H9 (cell line): ENCODE data around the gene IRS2. TPM values are rescaled to one million over a fixed set of nuclear protein-coding genes. Genes with fewer than 3 reads are reported as not detected.

Experiments used
- DNase-seq: peaks from one replicate; pipeline ENCODE4 v3.0.0-alpha.2; 2017
- H2AFZ ChIP-seq: one replicate; pipeline ENCODE4 v1.6.1; 2013; ENCODE audit warnings: mild to moderate bottlenecking, low read length, control low read depth, moderate library complexity
- H2AK5ac ChIP-seq: 2 replicates; pipeline ENCODE4 v1.6.1; 2013; ENCODE audit warnings: low read length, control low read depth, mixed read lengths; ENCODE audit not compliant: insufficient read length
- H2BK120ac ChIP-seq: one replicate; pipeline ENCODE4 v1.6.1; 2013; ENCODE audit warnings: low read depth, mild to moderate bottlenecking, low read length, control low read depth, inconsistent platforms; ENCODE audit not compliant: poor library complexity, severe bottlenecking
- H2BK12ac ChIP-seq: 2 replicates; pipeline ENCODE4 v1.6.1; 2013; ENCODE audit warnings: low read length, control low read depth, mixed read lengths, low read depth; ENCODE audit not compliant: insufficient read length
- H2BK15ac ChIP-seq: 2 replicates; pipeline ENCODE4 v1.6.1; 2013; ENCODE audit warnings: low read depth, low read length, control low read depth
- H2BK20ac ChIP-seq: one replicate; pipeline ENCODE4 v1.6.1; 2013; ENCODE audit warnings: low read depth, mild to moderate bottlenecking, low read length, control low read depth, inconsistent platforms; ENCODE audit not compliant: poor library complexity, severe bottlenecking
- H2BK5ac ChIP-seq: 2 replicates; pipeline ENCODE4 v1.6.1; 2013; ENCODE audit warnings: low read length, control low read depth, mixed read lengths; ENCODE audit not compliant: insufficient read length
- H3K14ac ChIP-seq: 2 replicates; pipeline ENCODE4 v1.6.1; 2013; ENCODE audit warnings: low read length, control low read depth; ENCODE audit not compliant: insufficient read depth
- H3K18ac ChIP-seq: 2 replicates; pipeline ENCODE4 v1.6.1; 2013; ENCODE audit warnings: low read depth, mild to moderate bottlenecking, mixed read lengths, low read length, control low read depth; ENCODE audit not compliant: insufficient read length
- H3K23ac ChIP-seq: 2 replicates; pipeline ENCODE4 v1.6.1; 2013; ENCODE audit warnings: low read length, control low read depth, mixed read lengths, low read depth; ENCODE audit not compliant: insufficient read length
- H3K23me2 ChIP-seq: 2 replicates; pipeline ENCODE4 v1.6.1; 2013; ENCODE audit warnings: low read depth, mild to moderate bottlenecking, mixed read lengths, low read length, control low read depth; ENCODE audit not compliant: insufficient read length, poor library complexity, severe bottlenecking
- H3K27ac ChIP-seq: 2 replicates; pipeline ENCODE4 v1.5.1; 2013; ENCODE audit warnings: low read length, control low read depth, mixed read lengths, low read depth; ENCODE audit not compliant: insufficient read length
- H3K27me3 ChIP-seq: 2 replicates; pipeline ENCODE4 v1.6.1; 2013; ENCODE audit warnings: low read length, control low read depth, inconsistent platforms; ENCODE audit not compliant: insufficient read depth
- H3K4ac ChIP-seq: 2 replicates; pipeline ENCODE4 v1.6.1; 2013; ENCODE audit warnings: low read depth, mild to moderate bottlenecking, control low read depth, inconsistent platforms, low read length, moderate library complexity
- H3K4me1 ChIP-seq: 2 replicates; pipeline ENCODE4 v1.6.1; 2013; ENCODE audit warnings: low read length, control low read depth, inconsistent platforms; ENCODE audit not compliant: insufficient read depth
- H3K4me2 ChIP-seq: 2 replicates; pipeline ENCODE4 v1.6.1; 2013; ENCODE audit warnings: low read length, control low read depth, mixed read lengths; ENCODE audit not compliant: insufficient read length, insufficient read depth
- H3K56ac ChIP-seq: 2 replicates; pipeline ENCODE4 v1.6.1; 2013; ENCODE audit warnings: low read depth, mild to moderate bottlenecking, mixed read lengths, low read length, control low read depth; ENCODE audit not compliant: insufficient read length
- H3K79me1 ChIP-seq: 2 replicates; pipeline ENCODE4 v1.6.1; 2013; ENCODE audit warnings: low read depth, mild to moderate bottlenecking, moderate library complexity, low read length, control low read depth, inconsistent platforms; ENCODE audit not compliant: insufficient read depth, poor library complexity, severe bottlenecking
- H3K79me2 ChIP-seq: 2 replicates; pipeline ENCODE4 v1.6.1; 2013; ENCODE audit warnings: low read length, control low read depth, inconsistent platforms; ENCODE audit not compliant: insufficient read depth
- H3K9ac ChIP-seq: 2 replicates; pipeline ENCODE4 v1.6.1; 2013; ENCODE audit warnings: low read length, control low read depth, mixed read lengths; ENCODE audit not compliant: insufficient read length; ENCODE audit errors: extremely low read depth
- H3K9me3 ChIP-seq: one replicate; pipeline ENCODE4 v1.6.1; 2013; ENCODE audit warnings: low read depth, low read length, inconsistent platforms; ENCODE audit not compliant: control insufficient read depth
- H3T11ph ChIP-seq: one replicate; pipeline ENCODE4 v1.6.1; 2013; ENCODE audit warnings: mild to moderate bottlenecking, low read length, control low read depth, inconsistent platforms
- H4K20me1 ChIP-seq: one replicate; pipeline ENCODE4 v1.6.1; 2013; ENCODE audit not compliant: control insufficient read depth, insufficient read length, insufficient read depth
- H4K5ac ChIP-seq: 2 replicates; pipeline ENCODE4 v1.6.1; 2013; ENCODE audit warnings: low read depth, mild to moderate bottlenecking, mixed read lengths, low read length, control low read depth; ENCODE audit not compliant: insufficient read length
- H4K8ac ChIP-seq: replicated peaks from 2 replicates; pipeline ENCODE4 v1.6.1; 2013; ENCODE audit warnings: low read length, control low read depth, mixed read lengths, low read depth; ENCODE audit not compliant: insufficient read length
- H4K91ac ChIP-seq: 2 replicates; pipeline ENCODE4 v1.6.1; 2013; ENCODE audit warnings: low read depth, mild to moderate bottlenecking, moderate library complexity, mixed read lengths, low read length, control low read depth; ENCODE audit not compliant: insufficient read length
- H3K27ac Mint-ChIP-seq, 3 experiments: 2 replicates in 2 of 3; 3 replicates in 1 of 3; pipeline ENCODE4 v1.8.0; 2020 to 2021; ENCODE audit warnings: mixed read lengths in 3 of 3, mild to moderate bottlenecking in 1 of 3, moderate library complexity in 1 of 3
- H3K27me3 Mint-ChIP-seq: 2 replicates; pipeline ENCODE4 v1.8.0; 2021; ENCODE audit warnings: low read depth, mild to moderate bottlenecking, moderate library complexity, mixed read lengths
- H3K36me3 Mint-ChIP-seq, 3 experiments: 2 replicates in 2 of 3; 3 replicates in 1 of 3; pipeline ENCODE4 v1.8.0; 2020 to 2021; ENCODE audit warnings: low read depth in 3 of 3, mixed read lengths in 3 of 3; ENCODE audit not compliant: insufficient read depth in 1 of 3
- H3K4me1 Mint-ChIP-seq, 2 experiments: 2 replicates each; pipeline ENCODE4 v1.8.0; 2020; ENCODE audit warnings: mixed read lengths in 2 of 2
- H3K4me3 Mint-ChIP-seq, 2 experiments: 2 replicates in 1 of 2; 3 replicates in 1 of 2; pipeline ENCODE4 v1.8.0; 2020 to 2021; ENCODE audit warnings: mild to moderate bottlenecking in 2 of 2, mixed read lengths in 2 of 2, moderate library complexity in 1 of 2
- H3K9me3 Mint-ChIP-seq, 2 experiments: 2 replicates in 1 of 2; 3 replicates in 1 of 2; pipeline ENCODE4 v1.8.0; 2020; ENCODE audit warnings: mild to moderate bottlenecking in 2 of 2, mixed read lengths in 2 of 2, moderate library complexity in 1 of 2
- WGBS: extraction: QIAGEN DNeasy Blood & Tissue Kit; methylation state at CpG from one replicate; pipeline ENCODE4 v1.1.7; 2013; ENCODE audit warnings: missing lambda C conversion rate, low lambda C conversion rate, mixed read lengths; ENCODE audit not compliant: insufficient read length; ENCODE audit errors: extremely low coverage; 5-methylcytosine and 5-hydroxymethylcytosine counted together
- total RNA-seq: library from RNA; stranded (reverse); gene quantifications from 2 replicates; pipeline ENCODE4 v1.2.1, GENCODE V29; 2021
- TF ChIP-seq, protein P1 (sequence below): fragments of 200-600 bp; sonication (generic); conservative IDR thresholded peaks from 3 replicates; pipeline ENCODE4 v1.8.0; 2021; ENCODE audit warnings: antibody characterized with exemption, mild to moderate bottlenecking

IRS2 gene
- total RNA-seq, 1 experiment from 2014 or later: 10.1 TPM

DNA sequence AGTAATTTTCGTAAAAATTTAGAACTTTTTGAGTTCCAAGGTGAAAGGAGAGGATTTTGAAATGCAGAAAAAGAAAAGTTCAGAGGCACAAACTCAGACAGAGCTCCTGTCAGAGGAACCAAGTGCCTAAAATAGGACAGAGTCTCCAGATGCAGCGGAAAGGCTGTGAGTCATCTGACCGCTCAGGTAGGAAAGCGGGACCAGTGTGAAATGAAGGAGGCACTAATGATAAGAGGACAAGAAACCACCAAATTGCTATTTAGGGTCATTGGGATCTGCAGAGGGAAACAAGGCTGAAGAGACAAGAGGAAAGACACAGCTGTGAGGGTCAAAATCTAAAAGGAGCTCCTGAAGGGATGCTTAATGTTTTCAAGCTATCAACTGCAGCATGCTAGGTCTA lies 34.9 kb downstream of the IRS2 start:
- H2BK12ac ChIP-seq: no peak overlapping the region
- H2AFZ ChIP-seq: no peak overlapping the region
- H3K79me2 ChIP-seq: no peaks in the 10 kb centered on the region
- no peak overlapping the region for H3K4me2 ChIP-seq
- Mint-ChIP-seq H3K9me3 (no peaks in the 10 kb centered on the region), H3K27me3 (no peaks in the 10 kb centered on the region), H3K36me3 (peaks cover 8 to 37% (median 27%) of the 10 kb centered on the region in 3 experiments; a peak in 6 of 7 replicates), H3K27ac (no peak overlapping the region), H3K4me3 (no peak overlapping the region), H3K4me1 (peaks cover 7 to 8% of the 10 kb centered on the region in 2 experiments)
- TF ChIP-seq, protein P1, sequence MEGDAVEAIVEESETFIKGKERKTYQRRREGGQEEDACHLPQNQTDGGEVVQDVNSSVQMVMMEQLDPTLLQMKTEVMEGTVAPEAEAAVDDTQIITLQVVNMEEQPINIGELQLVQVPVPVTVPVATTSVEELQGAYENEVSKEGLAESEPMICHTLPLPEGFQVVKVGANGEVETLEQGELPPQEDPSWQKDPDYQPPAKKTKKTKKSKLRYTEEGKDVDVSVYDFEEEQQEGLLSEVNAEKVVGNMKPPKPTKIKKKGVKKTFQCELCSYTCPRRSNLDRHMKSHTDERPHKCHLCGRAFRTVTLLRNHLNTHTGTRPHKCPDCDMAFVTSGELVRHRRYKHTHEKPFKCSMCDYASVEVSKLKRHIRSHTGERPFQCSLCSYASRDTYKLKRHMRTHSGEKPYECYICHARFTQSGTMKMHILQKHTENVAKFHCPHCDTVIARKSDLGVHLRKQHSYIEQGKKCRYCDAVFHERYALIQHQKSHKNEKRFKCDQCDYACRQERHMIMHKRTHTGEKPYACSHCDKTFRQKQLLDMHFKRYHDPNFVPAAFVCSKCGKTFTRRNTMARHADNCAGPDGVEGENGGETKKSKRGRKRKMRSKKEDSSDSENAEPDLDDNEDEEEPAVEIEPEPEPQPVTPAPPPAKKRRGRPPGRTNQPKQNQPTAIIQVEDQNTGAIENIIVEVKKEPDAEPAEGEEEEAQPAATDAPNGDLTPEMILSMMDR: no peak
- no peak overlapping the region for H3K14ac ChIP-seq
- no peaks in the 10 kb centered on the region for H4K20me1 ChIP-seq
- H2BK15ac ChIP-seq: no peak overlapping the region
- H3K56ac ChIP-seq: no peak overlapping the region
- no peaks in the 10 kb centered on the region for H3K27me3 ChIP-seq
- no peak overlapping the region for H3T11ph ChIP-seq
- no peak for DNase-seq
- no peaks in the 10 kb centered on the region for H3K23me2 ChIP-seq
- no peak overlapping the region for H2BK120ac ChIP-seq
- no peaks in the 10 kb centered on the region for H3K4me1 ChIP-seq
- H4K91ac ChIP-seq: no peak overlapping the region
- no peaks in the 10 kb centered on the region for H3K9me3 ChIP-seq
- H3K18ac ChIP-seq: no peak overlapping the region
- H4K8ac ChIP-seq: no peak overlapping the region
- WGBS: no CpG with 5 or more reads among the region's 4 CpGs
- no peaks in the 10 kb centered on the region for H3K79me1 ChIP-seq
- no peak overlapping the region for H3K27ac ChIP-seq
- H2BK5ac ChIP-seq: no peak overlapping the region
- no peak overlapping the region for H3K9ac ChIP-seq
- H3K23ac ChIP-seq: no peak overlapping the region
- H4K5ac ChIP-seq: no peak overlapping the region
- H2AK5ac ChIP-seq: no peak overlapping the region
- no peak overlapping the region for H3K4ac ChIP-seq
- H2BK20ac ChIP-seq: no peak overlapping the region
